NT2/D1 (cell line): ENCODE data around the gene NFKBIA.
"Not testable (repeated sequence)": the region's sequence is repeated elsewhere in the genome, so short reads cannot be mapped to it uniquely, and the experiment has no call there.

Experiments
- DNase-seq: peaks from one replicate; pipeline ENCODE4 v3.0.0-alpha.2; 2011; ENCODE audit warnings: low read depth, low spot score
- H3K27me3 ChIP-seq: 2 replicates; pipeline ENCODE4 v1.6.0; 2011; ENCODE audit warnings: mild to moderate bottlenecking; ENCODE audit not compliant: insufficient read length, insufficient read depth
- H3K36me3 ChIP-seq: 2 replicates; pipeline ENCODE4 v1.6.1; 2011; ENCODE audit warnings: mild to moderate bottlenecking, low read length, mixed read lengths; ENCODE audit not compliant: insufficient read depth, insufficient read length
- H3K4me1 ChIP-seq: 2 replicates; pipeline ENCODE4 v1.5.1; 2011; ENCODE audit not compliant: insufficient read depth, insufficient read length
- H3K4me3 ChIP-seq: 2 replicates; pipeline ENCODE4 v1.5.1; 2011; ENCODE audit warnings: low read depth; ENCODE audit not compliant: insufficient read length
- H3K9ac ChIP-seq: 2 replicates; pipeline ENCODE4 v1.6.0; 2011; ENCODE audit warnings: low read depth; ENCODE audit not compliant: insufficient read length
- H3K9me3 ChIP-seq: 2 replicates; pipeline ENCODE4 v1.5.1; 2011; ENCODE audit warnings: mild to moderate bottlenecking, low read length; ENCODE audit not compliant: insufficient read depth
- SUZ12 ChIP-seq: IDR thresholded peaks from 2 replicates; pipeline ENCODE4 v1.6.1; 2011; ENCODE audit not compliant: insufficient read length, insufficient read depth; ENCODE audit errors: extremely low read depth
- YY1 ChIP-seq: IDR thresholded peaks from 2 replicates; pipeline ENCODE4 v1.6.1; 2011; ENCODE audit not compliant: insufficient read length, insufficient read depth
- ZNF274 ChIP-seq: IDR thresholded peaks from 2 replicates; pipeline ENCODE4 v1.6.1; 2011; ENCODE audit warnings: mild to moderate bottlenecking, low read depth, low read length

Gene NFKBIA

DNA sequence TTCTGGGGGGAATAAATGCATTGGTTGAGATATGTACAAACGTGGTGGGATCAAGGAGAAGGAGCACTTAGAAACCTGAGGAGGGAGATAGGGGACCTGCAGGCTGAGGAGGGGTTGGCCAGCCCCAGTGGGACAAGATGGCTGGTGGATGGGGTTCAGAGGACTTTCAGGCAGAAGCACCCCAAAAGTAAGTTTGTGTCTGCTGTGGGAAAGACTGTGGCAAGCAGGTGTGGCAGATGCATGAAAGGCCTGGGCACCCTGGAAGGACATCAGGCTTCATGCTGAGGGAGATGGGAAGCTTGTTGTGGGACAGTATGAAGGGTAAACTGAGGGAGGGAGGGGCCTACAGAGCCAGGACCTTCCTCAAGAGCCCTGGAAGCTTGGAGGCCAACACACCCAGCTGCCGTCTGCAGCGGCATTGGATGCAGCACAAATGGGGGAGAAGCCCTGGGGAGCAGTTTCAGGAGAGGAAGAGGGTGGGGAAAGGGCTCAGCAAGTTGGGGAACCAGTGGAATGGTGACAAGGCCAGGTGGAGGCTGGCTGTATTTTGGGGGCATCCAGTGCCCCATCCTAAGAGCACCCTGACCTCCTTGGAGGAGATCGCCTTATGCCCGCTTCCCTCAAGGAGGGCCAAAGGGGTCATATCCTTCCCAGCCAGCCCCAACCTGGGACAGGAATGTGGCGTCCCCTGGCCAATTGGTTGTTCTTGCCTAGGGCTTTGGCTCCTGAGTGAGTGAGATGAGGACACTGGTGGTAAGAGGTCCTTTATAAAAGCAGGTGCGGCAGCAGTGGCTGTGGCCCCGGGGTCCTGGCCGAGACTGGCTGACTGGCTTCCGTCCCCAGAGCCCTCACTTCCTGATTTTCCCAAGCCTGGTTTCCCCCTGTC is 20.7 kb downstream of the NFKBIA start:
- DNase-seq, result no peak
- TF ChIP-seq SUZ12 (no peak), ZNF274 (no peak), YY1 (no peak)

DNA sequence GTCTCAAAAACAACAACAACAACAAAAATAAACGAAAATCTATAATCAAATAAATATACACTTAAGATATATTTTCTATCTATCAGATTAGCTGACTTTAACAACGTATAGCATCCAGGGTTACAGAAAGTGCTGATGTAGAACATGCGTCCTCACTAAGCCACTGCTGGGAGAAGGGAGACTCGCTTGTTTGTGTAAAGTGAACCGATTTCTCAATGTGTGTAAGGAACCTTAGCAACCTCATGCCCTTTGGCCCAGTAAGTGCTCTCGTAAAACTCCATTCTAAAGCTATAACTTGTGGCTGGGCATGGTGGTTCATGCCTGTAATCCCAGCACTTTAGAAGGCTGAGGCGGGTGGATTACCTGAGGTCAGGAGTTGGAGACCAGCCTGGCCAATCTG is 23.8 kb downstream of the NFKBIA start:
- Histone ChIP-seq H3K4me1 (peaks cover 8% of the 10 kb centered on the region), H3K4me3 (no peak overlapping the region), H3K9me3 (no peaks in the 10 kb centered on the region), H3K36me3 (no peaks in the 10 kb centered on the region), H3K27me3 (no peaks in the 10 kb centered on the region), H3K9ac (no peak overlapping the region)
- TF ChIP-seq SUZ12, result no peak
- no peak for TF ChIP-seq ZNF274
- no peak for TF ChIP-seq YY1
- no peak for DNase-seq

More for the DNA sequence above, 20.7 kb downstream of the NFKBIA start:
- Histone ChIP-seq H3K36me3 (no peaks in the 10 kb centered on the region), H3K4me1 (peaks cover 8% of the 10 kb centered on the region), H3K4me3 (no peak overlapping the region), H3K27me3 (no peaks in the 10 kb centered on the region), H3K9ac (no peak overlapping the region), H3K9me3 (no peaks in the 10 kb centered on the region)

DNA sequence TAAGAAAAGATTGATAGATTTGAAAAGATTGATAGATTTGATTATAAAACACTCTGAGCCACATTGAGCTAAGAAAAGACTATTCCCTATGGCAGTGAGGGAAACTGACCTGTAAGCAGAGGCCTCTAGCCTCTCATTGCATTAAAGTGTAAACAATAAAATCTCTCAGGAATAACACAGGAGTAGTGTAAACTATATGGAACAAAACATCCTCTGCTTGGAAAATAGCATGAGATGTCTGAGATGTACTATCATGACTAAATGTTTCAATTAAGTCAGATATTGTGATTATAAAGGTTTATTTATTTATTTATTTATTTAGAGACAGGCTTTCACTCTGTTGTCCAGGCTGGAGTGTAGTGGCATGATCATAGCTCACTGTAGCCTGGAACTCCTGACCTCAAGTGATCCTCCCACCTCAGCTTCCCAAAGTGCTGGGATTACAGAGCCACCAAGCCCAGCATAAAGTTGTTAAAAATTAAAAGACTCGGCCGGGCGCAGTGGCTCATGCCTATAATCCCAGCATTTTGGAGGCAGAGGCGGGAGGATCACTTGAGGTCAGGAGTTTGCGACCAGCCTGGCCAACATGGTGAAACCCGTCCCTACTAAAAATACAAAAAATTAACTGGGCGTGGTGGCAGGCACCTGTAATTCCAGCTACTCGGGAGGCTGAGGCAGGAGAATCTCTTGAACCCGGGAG is 25.2 kb downstream of the NFKBIA start:
- not testable (repeated sequence) for H3K9ac ChIP-seq, H3K27me3 ChIP-seq, H3K4me1 ChIP-seq, H3K4me3 ChIP-seq, DNase-seq, H3K36me3 ChIP-seq, H3K9me3 ChIP-seq

DNA sequence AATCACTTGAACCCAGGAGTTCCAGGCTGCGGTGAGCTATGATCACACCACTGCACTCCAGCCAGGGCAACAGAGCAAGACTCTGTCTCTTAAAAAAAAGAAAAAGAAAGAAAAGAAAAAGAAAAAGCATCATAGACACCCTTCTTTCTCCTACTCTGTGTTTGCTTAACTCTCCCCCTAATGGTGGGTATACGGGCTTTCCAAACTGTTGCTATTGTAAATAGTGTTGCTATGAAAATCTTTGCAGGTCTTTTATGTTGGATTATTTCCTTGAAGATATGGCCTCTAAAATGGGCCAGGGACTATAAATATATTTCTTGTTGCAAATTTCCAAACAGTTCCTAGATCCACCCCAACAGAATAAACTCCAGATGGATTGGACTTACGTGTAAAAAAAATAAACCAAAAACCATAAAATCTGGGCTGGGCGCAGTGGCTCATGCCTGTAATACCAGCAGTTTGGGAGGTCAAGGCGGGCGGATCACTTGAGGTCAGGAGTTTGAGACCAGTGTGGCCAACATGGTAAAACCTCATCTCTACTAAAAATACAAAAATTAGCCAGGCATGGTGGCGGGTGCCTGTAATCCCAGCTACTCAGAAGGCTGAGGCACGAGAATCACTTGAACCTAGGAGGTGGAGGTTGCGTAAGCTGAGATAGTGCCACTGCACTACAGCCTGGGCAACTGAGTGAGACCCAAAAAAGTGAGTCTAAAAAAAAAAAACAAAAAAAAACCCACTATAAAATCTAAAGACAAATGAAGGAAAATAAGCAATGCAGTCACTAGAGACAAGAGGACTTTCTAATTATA is 25.9 kb downstream of the NFKBIA start:
- no peaks in the 10 kb centered on the region for H3K27me3 ChIP-seq
- H3K4me3 ChIP-seq, result no peak overlapping the region
- no peaks in the 10 kb centered on the region for H3K9me3 ChIP-seq
- no peak overlapping the region for H3K9ac ChIP-seq
- H3K36me3 ChIP-seq, result no peaks in the 10 kb centered on the region
- DNase-seq, result no peak
- TF ChIP-seq ZNF274 (no peak), SUZ12 (no peak), YY1 (no peak)
- no peaks in the 10 kb centered on the region for H3K4me1 ChIP-seq

DNA sequence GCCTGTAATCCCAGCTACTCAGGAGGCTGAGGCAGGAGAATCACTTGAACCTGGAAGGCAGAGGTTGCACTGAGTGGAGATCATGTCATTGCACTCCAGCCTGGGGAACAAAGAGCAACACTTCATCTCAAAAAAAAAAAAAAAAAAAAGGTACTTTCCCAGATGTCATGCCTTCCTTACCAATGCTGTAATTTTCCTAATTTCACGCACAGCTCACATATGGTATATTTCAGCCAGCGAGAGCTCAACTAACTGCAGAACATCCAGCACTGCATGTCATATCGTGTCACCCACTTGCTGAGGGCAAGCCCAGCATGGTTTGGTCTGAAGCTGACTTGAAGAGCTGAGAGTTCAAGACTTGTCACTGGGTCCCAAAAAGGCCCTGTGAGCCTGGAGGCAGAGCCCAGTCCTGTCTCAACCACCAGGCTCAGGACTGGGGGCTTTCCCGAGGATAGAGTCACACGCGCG is 29.0 kb downstream of the NFKBIA start:
- TF ChIP-seq YY1 (no peak), ZNF274 (no peak)
- H3K4me3 ChIP-seq, result no peak overlapping the region
- H3K9me3 ChIP-seq, result peaks cover 9% of the 10 kb centered on the region; the same call in 1 of the 2 replicates
- no peaks in the 10 kb centered on the region for H3K36me3 ChIP-seq
- DNase-seq, result no peak
- H3K27me3 ChIP-seq, result no peaks in the 10 kb centered on the region
- H3K9ac ChIP-seq, result no peak overlapping the region
- no peaks in the 10 kb centered on the region for H3K4me1 ChIP-seq

GRCh38 chr14:35374263-35374712 is 30.3 kb downstream of the NFKBIA start:
- no peaks in the 10 kb centered on the region for H3K27me3 ChIP-seq
- no peaks in the 10 kb centered on the region for H3K36me3 ChIP-seq
- no peak for DNase-seq
- H3K9me3 ChIP-seq, result peaks cover 10% of the 10 kb centered on the region; the same call in 1 of the 2 replicates
- TF ChIP-seq ZNF274, result no peak
- TF ChIP-seq SUZ12, result no peak
- TF ChIP-seq YY1, result no peak
- H3K4me3 ChIP-seq, result no peak overlapping the region
- no peak overlapping the region for H3K9ac ChIP-seq
- H3K4me1 ChIP-seq, result no peaks in the 10 kb centered on the region

DNA sequence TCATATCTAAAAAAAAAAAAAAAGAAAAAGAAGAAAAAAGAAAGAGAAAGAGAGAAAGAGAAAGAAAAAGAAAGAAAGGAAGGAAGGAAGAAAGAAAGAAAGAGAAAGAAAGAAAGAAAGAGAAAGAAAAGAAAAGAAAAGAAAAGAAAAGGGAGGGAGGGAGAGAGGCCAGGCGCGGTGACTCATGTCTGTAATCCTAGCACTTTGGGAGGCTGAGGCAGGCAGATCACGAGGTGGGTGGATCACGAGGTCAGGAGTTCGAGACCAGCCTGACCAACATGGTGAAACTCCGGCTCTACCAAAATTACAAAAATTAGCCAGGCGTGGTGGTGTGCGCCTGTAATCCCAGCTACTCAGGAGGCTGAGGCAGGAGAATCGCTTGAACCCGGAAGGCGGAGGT is 31.3 kb downstream of the NFKBIA start:
- DNase-seq, H3K9ac ChIP-seq, H3K4me3 ChIP-seq, H3K4me1 ChIP-seq, H3K36me3 ChIP-seq, H3K27me3 ChIP-seq: not testable (repeated sequence)
- H3K9me3 ChIP-seq, result peaks cover 10% of the 10 kb centered on the region; the same call in 1 of the 2 replicates
